Measurements from ENCODE around the gene ZDHHC3.
"Not testable (repeated sequence)": the region's sequence is repeated elsewhere in the genome, so short reads cannot be mapped to it uniquely, and the experiment has no call there.

ZDHHC3 gene

GRCh38 chr3:44988073-44988472 lies 12.1 kb upstream of the ZDHHC3 start:
- H2AK5ac ChIP-seq (ENCODE audit: low read length), result no peak overlapping the region
- WGBS (ENCODE audit: extremely low coverage, insufficient coverage, insufficient read length), result no CpG with 5 or more reads among the region's 2 CpGs
- H3K23ac ChIP-seq (ENCODE audit: low read length), result no peak overlapping the region
- H3K79me1 ChIP-seq (ENCODE audit: low read length), result no peaks in the 10 kb centered on the region
- no peak overlapping the region for H4K12ac ChIP-seq (ENCODE audit: low read depth, low read length)
- H3K14ac ChIP-seq (ENCODE audit: low read length), result no peak overlapping the region
- H2AFZ ChIP-seq (ENCODE audit: insufficient read depth, low read length, poor library complexity), result no peak overlapping the region
- H4K91ac ChIP-seq (ENCODE audit: low read depth, low read length), result no peak overlapping the region
- H2BK5ac ChIP-seq (ENCODE audit: low read depth, low read length, poor library complexity), result no peak overlapping the region
- no peak overlapping the region for H2BK120ac ChIP-seq (ENCODE audit: insufficient read depth, low read length, poor library complexity)
- no peak overlapping the region for H3K9ac ChIP-seq (ENCODE audit: low read length)
- peaks cover 8 to 17% of the 10 kb centered on the region in 2 experiments for H3K36me3 ChIP-seq (ENCODE audit: control insufficient read depth in 1 of 2, insufficient read depth in 2 of 2, low read length in 2 of 2)
- H3K4me3 ChIP-seq (ENCODE audit: low read depth, low read length), result no peak overlapping the region
- H3K27me3 ChIP-seq (ENCODE audit: insufficient read depth, low read length), result no peaks in the 10 kb centered on the region
- no peak overlapping the region for H4K8ac ChIP-seq (ENCODE audit: low read depth, low read length)
- no peak overlapping the region for H3K18ac ChIP-seq (ENCODE audit: low read length)
- H3K4ac ChIP-seq (ENCODE audit: low read depth, low read length), result no peak overlapping the region
- peaks cover under 1 to 7% of the 10 kb centered on the region in 2 experiments for H3K4me1 ChIP-seq (ENCODE audit: control insufficient read depth in 1 of 2, insufficient read depth in 2 of 2, low read length in 2 of 2)
- no peak overlapping the region for H3K4me2 ChIP-seq (ENCODE audit: low read length)
- no peaks in the 10 kb centered on the region for H3K79me2 ChIP-seq (ENCODE audit: control insufficient read depth, insufficient read depth, low read length, poor library complexity)
- H2BK12ac ChIP-seq (ENCODE audit: low read length), result no peak overlapping the region
- no peaks in the 10 kb centered on the region for H3K9me3 ChIP-seq (ENCODE audit: insufficient read depth, low read depth, low read length)
- DNase-seq, result peak in 1 of 2 donors; percentile 38
- H3K27ac ChIP-seq (ENCODE audit: low read depth, low read length), result no peak overlapping the region

- no peak overlapping the region for H3K9ac ChIP-seq (ENCODE audit: low read length)
- H3K79me2 ChIP-seq (ENCODE audit: control insufficient read depth, insufficient read depth, low read length, poor library complexity), result no peaks in the 10 kb centered on the region
- peaks cover 0 to 5% of the 10 kb centered on the region in 2 experiments for H3K4me1 ChIP-seq (ENCODE audit: control insufficient read depth in 1 of 2, insufficient read depth in 2 of 2, low read length in 2 of 2)
- H2BK5ac ChIP-seq (ENCODE audit: low read depth, low read length, poor library complexity), result no peak overlapping the region
- H3K4me2 ChIP-seq (ENCODE audit: low read length), result no peak overlapping the region
- no peak for DNase-seq
- H3K27ac ChIP-seq (ENCODE audit: low read depth, low read length), result no peak overlapping the region
- no peaks in the 10 kb centered on the region for H3K79me1 ChIP-seq (ENCODE audit: low read length)
- no peak overlapping the region for H4K12ac ChIP-seq (ENCODE audit: low read depth, low read length)
- no peak overlapping the region for H3K4ac ChIP-seq (ENCODE audit: low read depth, low read length)
- no peak overlapping the region for H2BK12ac ChIP-seq (ENCODE audit: low read length)
- H3K4me3 ChIP-seq (ENCODE audit: low read depth, low read length), result no peak overlapping the region
- no peak overlapping the region for H2AK5ac ChIP-seq (ENCODE audit: low read length)
- H2BK120ac ChIP-seq (ENCODE audit: insufficient read depth, low read length, poor library complexity), result no peak overlapping the region
- no CpG with 5 or more reads among the region's 6 CpGs for WGBS (ENCODE audit: extremely low coverage, insufficient coverage, insufficient read length)
- no peak overlapping the region for H3K23ac ChIP-seq (ENCODE audit: low read length)
- H2AFZ ChIP-seq (ENCODE audit: insufficient read depth, low read length, poor library complexity), result no peak overlapping the region
- no peak overlapping the region for H4K8ac ChIP-seq (ENCODE audit: low read depth, low read length)
- no peaks in the 10 kb centered on the region for H3K9me3 ChIP-seq (ENCODE audit: insufficient read depth, low read depth, low read length)
- H3K27me3 ChIP-seq (ENCODE audit: insufficient read depth, low read length), result no peaks in the 10 kb centered on the region
- peaks cover 8 to 17% of the 10 kb centered on the region in 2 experiments for H3K36me3 ChIP-seq (ENCODE audit: control insufficient read depth in 1 of 2, insufficient read depth in 2 of 2, low read length in 2 of 2)
- no peak overlapping the region for H4K91ac ChIP-seq (ENCODE audit: low read depth, low read length)
- H3K14ac ChIP-seq (ENCODE audit: low read length), result no peak overlapping the region
- no peak overlapping the region for H3K18ac ChIP-seq (ENCODE audit: low read length)
Measured at GRCh38 chr3:44987332-44987731, 11.4 kb upstream of the ZDHHC3 start.

GRCh38 chr3:44986330-44986729 lies 10.4 kb upstream of the ZDHHC3 start:
- not testable (repeated sequence) for H4K8ac ChIP-seq (ENCODE audit: low read depth, low read length); H3K9ac ChIP-seq (ENCODE audit: low read length); H2BK5ac ChIP-seq (ENCODE audit: low read depth, low read length, poor library complexity); H3K9me3 ChIP-seq (ENCODE audit: insufficient read depth, low read depth, low read length); H4K91ac ChIP-seq (ENCODE audit: low read depth, low read length); H3K27me3 ChIP-seq (ENCODE audit: insufficient read depth, low read length); H2AK5ac ChIP-seq (ENCODE audit: low read length); H3K4me3 ChIP-seq (ENCODE audit: low read depth, low read length); H3K79me1 ChIP-seq (ENCODE audit: low read length); H3K4me2 ChIP-seq (ENCODE audit: low read length); H2AFZ ChIP-seq (ENCODE audit: insufficient read depth, low read length, poor library complexity); H2BK12ac ChIP-seq (ENCODE audit: low read length); DNase-seq; H4K12ac ChIP-seq (ENCODE audit: low read depth, low read length); H3K27ac ChIP-seq (ENCODE audit: low read depth, low read length); H3K79me2 ChIP-seq (ENCODE audit: control insufficient read depth, insufficient read depth, low read length, poor library complexity); H3K4ac ChIP-seq (ENCODE audit: low read depth, low read length); H3K18ac ChIP-seq (ENCODE audit: low read length); H2BK120ac ChIP-seq (ENCODE audit: insufficient read depth, low read length, poor library complexity); H3K23ac ChIP-seq (ENCODE audit: low read length); H3K4me1 ChIP-seq (ENCODE audit: control insufficient read depth in 1 of 2, insufficient read depth in 2 of 2, low read length in 2 of 2); H3K14ac ChIP-seq (ENCODE audit: low read length)
- WGBS (ENCODE audit: extremely low coverage, insufficient coverage, insufficient read length), result no CpG with 5 or more reads among the region's 14 CpGs
- H3K36me3 ChIP-seq (ENCODE audit: control insufficient read depth in 1 of 2, insufficient read depth in 2 of 2, low read length in 2 of 2), result peaks cover 8 to 14% of the 10 kb centered on the region in 2 experiments

- H2BK12ac ChIP-seq (ENCODE audit: low read length), result no peak overlapping the region
- H2BK120ac ChIP-seq (ENCODE audit: insufficient read depth, low read length, poor library complexity), result no peak overlapping the region
- H3K4ac ChIP-seq (ENCODE audit: low read depth, low read length), result no peak overlapping the region
- no peak overlapping the region for H4K12ac ChIP-seq (ENCODE audit: low read depth, low read length)
- no peaks in the 10 kb centered on the region for H3K79me2 ChIP-seq (ENCODE audit: control insufficient read depth, insufficient read depth, low read length, poor library complexity)
- no peaks in the 10 kb centered on the region for H3K27me3 ChIP-seq (ENCODE audit: insufficient read depth, low read length)
- H3K9me3 ChIP-seq (ENCODE audit: insufficient read depth, low read depth, low read length), result no peaks in the 10 kb centered on the region
- DNase-seq, result no peak
- no peak overlapping the region for H3K27ac ChIP-seq (ENCODE audit: low read depth, low read length)
- H2BK5ac ChIP-seq (ENCODE audit: low read depth, low read length, poor library complexity), result no peak overlapping the region
- H3K4me1 ChIP-seq (ENCODE audit: control insufficient read depth in 1 of 2, insufficient read depth in 2 of 2, low read length in 2 of 2), result peaks cover 0 to 4% of the 10 kb centered on the region in 2 experiments
- H3K23ac ChIP-seq (ENCODE audit: low read length), result no peak overlapping the region
- H3K4me3 ChIP-seq (ENCODE audit: low read depth, low read length), result no peak overlapping the region
- peaks cover 2 to 6% of the 10 kb centered on the region in 2 experiments for H3K36me3 ChIP-seq (ENCODE audit: control insufficient read depth in 1 of 2, insufficient read depth in 2 of 2, low read length in 2 of 2)
- no peak overlapping the region for H3K9ac ChIP-seq (ENCODE audit: low read length)
- H3K4me2 ChIP-seq (ENCODE audit: low read length), result no peak overlapping the region
- no peaks in the 10 kb centered on the region for H3K79me1 ChIP-seq (ENCODE audit: low read length)
- no peak overlapping the region for H4K8ac ChIP-seq (ENCODE audit: low read depth, low read length)
- no peak overlapping the region for H3K14ac ChIP-seq (ENCODE audit: low read length)
- WGBS (ENCODE audit: extremely low coverage, insufficient coverage, insufficient read length), result no CpG with 5 or more reads among the region's 2 CpGs
- no peak overlapping the region for H3K18ac ChIP-seq (ENCODE audit: low read length)
- H4K91ac ChIP-seq (ENCODE audit: low read depth, low read length), result no peak overlapping the region
- H2AFZ ChIP-seq (ENCODE audit: insufficient read depth, low read length, poor library complexity), result no peak overlapping the region
- no peak overlapping the region for H2AK5ac ChIP-seq (ENCODE audit: low read length)
Measured at GRCh38 chr3:44984335-44984734, 8.4 kb upstream of the ZDHHC3 start.
